GM23248 (cell line): ENCODE measurements around the gene GTF2A2. TPM values are rescaled to one million over a fixed set of nuclear protein-coding genes. Genes with fewer than 3 reads are reported as not detected.

Source experiments
- DNase-seq: peaks from one replicate; pipeline ENCODE4 v3.0.0-alpha.2; 2015
- H2AFZ ChIP-seq: fragments of 200-600 bp; sonication (generic); 2 replicates; pipeline ENCODE4 v1.6.1; 2016; ENCODE audit warnings: antibody characterized with exemption
- H3F3A ChIP-seq: fragments of 200-600 bp; sonication (generic); 2 replicates; pipeline ENCODE4 v1.6.1; 2016; ENCODE audit warnings: mild to moderate bottlenecking, antibody characterized with exemption, mixed run types; ENCODE audit not compliant: insufficient read depth
- H3K27ac ChIP-seq: fragments of 200-600 bp; sonication (generic); 2 replicates; pipeline ENCODE4 v1.5.1; 2016; ENCODE audit warnings: mild to moderate bottlenecking
- H3K27me3 ChIP-seq: fragments of 200-600 bp; sonication (generic); replicated peaks from 2 replicates; pipeline ENCODE4 v1.6.1; 2016; ENCODE audit warnings: mild to moderate bottlenecking; ENCODE audit not compliant: insufficient read depth
- H3K36me3 ChIP-seq: fragments of 200-600 bp; sonication (generic); 2 replicates; pipeline ENCODE4 v1.6.1; 2016; ENCODE audit warnings: low read depth, mild to moderate bottlenecking
- H3K4me1 ChIP-seq: fragments of 200-600 bp; sonication (generic); 2 replicates; pipeline ENCODE4 v1.6.1; 2016; ENCODE audit warnings: mild to moderate bottlenecking; ENCODE audit not compliant: insufficient read depth
- H3K4me2 ChIP-seq: fragments of 200-600 bp; sonication (generic); one replicate; pipeline ENCODE4 v1.6.1; 2016; ENCODE audit warnings: mild to moderate bottlenecking; ENCODE audit not compliant: unreplicated experiment
- H3K4me3 ChIP-seq: fragments of 200-600 bp; sonication (generic); 2 replicates; pipeline ENCODE4 v1.5.1; 2016; ENCODE audit warnings: mild to moderate bottlenecking
- H3K79me2 ChIP-seq: fragments of 200-600 bp; sonication (generic); 2 replicates; pipeline ENCODE4 v1.6.1; 2016; ENCODE audit warnings: mild to moderate bottlenecking; ENCODE audit not compliant: insufficient read depth
- H3K9ac ChIP-seq: fragments of 200-600 bp; sonication (generic); 2 replicates; pipeline ENCODE4 v1.6.1; 2016; ENCODE audit warnings: mild to moderate bottlenecking
- H3K9me2 ChIP-seq: fragments of 200-600 bp; sonication (generic); 2 replicates; pipeline ENCODE4 v1.6.1; 2016; ENCODE audit warnings: mixed run types, mild to moderate bottlenecking, moderate library complexity; ENCODE audit not compliant: insufficient read depth
- H3K9me3 ChIP-seq: fragments of 200-600 bp; sonication (generic); one replicate; pipeline ENCODE4 v1.6.1; 2017; ENCODE audit warnings: low read depth
- H4K20me1 ChIP-seq: fragments of 200-600 bp; sonication (generic); 2 replicates; pipeline ENCODE4 v1.6.0; 2016; ENCODE audit not compliant: insufficient read depth
- EZH2 ChIP-seq: fragments of 200-600 bp; sonication (generic); IDR thresholded peaks from 2 replicates; pipeline ENCODE4 v1.6.1; 2018; ENCODE audit warnings: antibody characterized with exemption, mild to moderate bottlenecking; ENCODE audit not compliant: insufficient read depth, poor library complexity, severe bottlenecking
- EZH2phosphoT487 ChIP-seq: fragments of 200-600 bp; sonication (generic); IDR thresholded peaks from 2 replicates; pipeline ENCODE4 v1.6.1; 2018; ENCODE audit warnings: antibody characterized with exemption, moderate library complexity, mild to moderate bottlenecking, low read depth; ENCODE audit not compliant: insufficient read depth
- WGBS, 2 experiments: methylation state at CpG; one replicate each; pipeline ENCODE4 v1.1.6; 2015 to 2017; ENCODE audit warnings: low lambda C conversion rate in 2 of 2, low coverage in 1 of 2; ENCODE audit errors: missing lambda C conversion rate in 2 of 2; 5-methylcytosine and 5-hydroxymethylcytosine counted together
- in situ Hi-C: fragments of 300-500 bp; cut with MboI; formaldehyde crosslinking; loops from 2 replicates; pipeline ENCODE4 v1.15.0; 2020
- polyA plus RNA-seq: library from polyadenylated mRNA; unstranded; fragments of >200 nt; fragmentation: Nextera tagmentation; extraction: Ambion mirVana; gene quantifications from 2 replicates; pipeline ENCODE4 v1.2.1, GENCODE V29; 2016
- total RNA-seq: library from RNA; depleted of rRNA; stranded (reverse); fragments of >200 nt; shearing (Covaris generic); gene quantifications from 2 replicates; pipeline ENCODE4 v1.2.3, GENCODE V29; 2014; rRNA removed

Gene GTF2A2
- total and polyA plus RNA-seq, 2 experiments from 2014 or later: 30.8 to 247 TPM

- H3F3A ChIP-seq: peaks cover 13% of the 10 kb centered on the region
- H3K4me2 ChIP-seq: no peak overlapping the region
- no peak overlapping the region for H3K9ac ChIP-seq
- DNase-seq: no peak
- H3K4me3 ChIP-seq: no peak overlapping the region
- no peak for TF ChIP-seq EZH2
- no peak for TF ChIP-seq EZH2phosphoT487
- no peaks in the 10 kb centered on the region for H3K9me2 ChIP-seq
- 0 out of 2 replicates have a peak, but pooled peaks cover 4% of the 10 kb centered on the region for H3K27me3 ChIP-seq
- H4K20me1 ChIP-seq: no peaks in the 10 kb centered on the region
- no peak overlapping the region for H2AFZ ChIP-seq
- no peaks in the 10 kb centered on the region for H3K9me3 ChIP-seq
- in situ Hi-C loops: no loop called here
- WGBS, 2 experiments: 72 to 75% methylated on average over 7 of the region's 7 CpGs
- no peaks in the 10 kb centered on the region for H3K36me3 ChIP-seq
- H3K79me2 ChIP-seq: no peaks in the 10 kb centered on the region
- peaks cover 11% of the 10 kb centered on the region for H3K4me1 ChIP-seq
- no peak overlapping the region for H3K27ac ChIP-seq
These were observed 67.3 kb downstream of the GTF2A2 start for GRCh38 chr15:59590027-59590426.

Other genes starting within 250 kb of the GTF2A2 start
- gene FAM81A, start 219.3 kb downstream of the GTF2A2 start, total RNA-seq: 0.32 and 0.51 TPM in 2 replicates
- gene FAM81A, start 219.3 kb downstream of the GTF2A2 start, polyA plus RNA-seq: 0.26 and 0.70 TPM in 2 replicates
- not detected in 2 replicates for gene GCNT3, start 45.7 kb downstream of the GTF2A2 start, total RNA-seq
- gene GCNT3, start 45.7 kb downstream of the GTF2A2 start, polyA plus RNA-seq: not detected in 2 replicates
- 113 and 123 TPM in 2 replicates for gene BNIP2, start 31.8 kb upstream of the GTF2A2 start, total RNA-seq
- 81.6 and 81.9 TPM in 2 replicates for gene BNIP2, start 31.8 kb upstream of the GTF2A2 start, polyA plus RNA-seq